Effector CD4-positive, alpha-beta T cell (primary cell): ENCODE data around the gene GGN.
"Not testable (repeated sequence)": the region's sequence is repeated elsewhere in the genome, so short reads cannot be mapped to it uniquely, and the experiment has no call there.

Experiments used
- DNase-seq: peaks from one replicate; pipeline ENCODE4 v3.0.0-alpha.2; 2020

GGN gene

GRCh38 chr19:38411041-38411712 lies 23.3 kb upstream of the GGN start:
- DNase-seq: no peak

DNA sequence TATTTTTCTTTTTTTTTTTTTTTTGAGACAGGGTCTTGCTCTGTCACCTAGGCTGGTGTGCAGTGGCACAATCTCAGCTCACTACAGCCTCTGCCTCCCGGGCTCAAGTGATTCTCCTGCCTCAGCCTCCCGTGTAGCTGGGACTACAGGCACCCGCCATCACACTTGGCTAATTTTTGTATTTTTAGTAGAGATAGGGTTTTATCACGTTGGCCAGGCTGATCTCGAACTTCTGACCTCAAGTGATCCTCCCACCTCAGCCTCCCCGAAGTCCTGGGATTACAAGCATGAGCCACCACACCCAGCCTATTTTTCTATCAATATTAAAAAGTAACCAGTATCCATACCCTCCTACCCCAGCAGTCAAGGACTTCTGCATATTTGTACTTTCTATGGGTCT lies 22.6 kb upstream of the GGN start:
- not testable (repeated sequence) for DNase-seq

GRCh38 chr19:38409631-38410133 lies 21.8 kb upstream of the GGN start:
- DNase-seq: no peak

- DNase-seq: no peak
These were observed 17.4 kb upstream of the GGN start for GRCh38 chr19:38405276-38405675.

DNA sequence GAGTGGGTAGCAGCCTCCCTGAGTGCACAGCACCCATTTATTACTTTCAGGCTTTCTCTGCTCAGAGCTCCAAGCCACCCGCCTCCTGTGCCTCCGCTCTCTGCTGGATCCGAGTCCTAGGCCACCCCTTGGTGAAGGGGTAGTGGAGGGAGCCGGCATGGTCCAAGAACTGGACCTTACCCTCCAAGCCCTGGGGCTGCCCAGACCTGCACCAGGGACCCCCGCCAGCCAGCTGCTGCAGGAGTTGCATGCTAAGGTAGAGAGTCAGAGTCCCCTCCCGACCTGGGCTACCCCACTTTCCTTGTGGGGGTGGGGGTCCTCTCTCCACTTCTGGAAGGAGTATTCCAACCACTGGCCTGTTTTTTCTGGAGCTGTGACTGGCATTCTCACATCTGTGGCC lies 17.0 kb upstream of the GGN start:
- no peak for DNase-seq

DNA sequence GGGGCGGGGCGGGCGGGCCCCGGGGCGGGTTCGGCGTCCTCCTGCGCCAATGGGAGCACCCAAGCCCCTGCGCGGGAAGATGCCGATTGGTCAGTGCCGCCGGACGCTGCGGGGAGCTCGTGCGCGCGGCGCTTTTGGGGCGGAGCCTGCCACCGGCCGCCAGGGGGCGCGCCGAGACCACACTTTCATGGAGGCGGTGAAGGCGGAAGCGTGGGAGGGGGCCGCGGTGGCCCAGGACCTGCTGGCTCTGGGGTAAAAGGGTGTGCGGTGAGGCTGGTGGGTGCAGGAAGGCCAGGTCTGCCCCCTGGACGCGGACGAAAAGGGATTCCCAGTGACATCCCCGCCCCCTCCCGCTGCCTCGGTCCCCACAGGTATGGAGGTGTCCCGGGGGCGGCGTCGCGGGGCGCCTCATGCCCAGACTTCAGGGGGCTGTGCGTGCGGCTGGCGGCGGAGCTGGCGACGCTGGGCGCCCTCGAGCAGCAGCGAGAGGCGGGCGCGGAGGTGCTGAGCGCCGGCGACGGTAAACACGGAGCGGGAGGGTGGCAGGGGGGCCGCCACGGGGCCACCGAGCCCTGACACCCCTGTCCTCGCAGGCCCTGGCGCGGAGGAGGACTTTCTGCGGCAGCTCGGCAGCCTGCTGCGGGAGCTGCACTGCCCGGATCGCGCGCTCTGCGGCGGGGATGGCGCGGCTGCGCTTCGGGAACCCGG lies 15.3 kb upstream of the GGN start, which contains the start of gene FAM98C:
FAM98C (plus strand) TSS at position 127 of the 708 bp plus-strand sequence; CDS start at position 188, 61 bp downstream.
- peak; percentile 96 for DNase-seq

DNA sequence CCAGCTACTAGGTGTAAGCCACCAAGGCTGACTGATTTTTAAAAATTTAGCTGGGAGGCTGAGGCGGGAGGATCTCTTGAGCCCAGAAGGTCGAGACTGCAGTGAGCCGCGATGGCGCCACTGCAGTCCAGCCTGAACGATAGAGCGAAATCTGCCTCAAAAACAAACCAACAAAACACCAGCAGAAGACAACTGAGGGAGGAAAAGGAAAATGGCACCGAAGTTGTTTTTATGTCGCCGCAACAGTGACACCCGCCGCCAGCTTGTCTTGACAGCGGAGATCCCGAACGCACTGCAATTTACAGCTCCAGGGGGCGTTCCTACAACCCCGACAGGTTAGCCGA lies 14.8 kb upstream of the GGN start:
- DNase-seq: no peak

DNA sequence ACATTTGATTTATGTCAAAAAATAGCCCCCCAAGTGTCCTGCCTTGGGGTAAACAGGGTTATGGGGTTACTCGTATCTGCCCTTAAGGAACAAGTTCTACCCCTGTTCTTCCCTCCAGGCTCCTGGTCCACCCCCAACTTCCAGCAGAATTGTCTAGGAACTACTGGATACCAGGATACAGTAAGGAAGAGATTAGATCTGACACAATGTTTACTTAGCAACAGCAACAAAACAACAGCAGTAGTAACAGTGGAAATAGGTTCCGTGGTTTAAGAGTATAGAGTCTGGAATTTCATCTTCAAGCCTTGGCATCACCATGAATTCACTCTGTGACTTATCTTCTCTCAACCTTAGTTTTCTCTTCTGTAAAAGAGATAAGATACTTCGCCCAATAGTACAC lies 13.3 kb upstream of the GGN start:
- no peak for DNase-seq

GRCh38 chr19:38400361-38400760 lies 12.5 kb upstream of the GGN start:
- DNase-seq: no peak

DNA sequence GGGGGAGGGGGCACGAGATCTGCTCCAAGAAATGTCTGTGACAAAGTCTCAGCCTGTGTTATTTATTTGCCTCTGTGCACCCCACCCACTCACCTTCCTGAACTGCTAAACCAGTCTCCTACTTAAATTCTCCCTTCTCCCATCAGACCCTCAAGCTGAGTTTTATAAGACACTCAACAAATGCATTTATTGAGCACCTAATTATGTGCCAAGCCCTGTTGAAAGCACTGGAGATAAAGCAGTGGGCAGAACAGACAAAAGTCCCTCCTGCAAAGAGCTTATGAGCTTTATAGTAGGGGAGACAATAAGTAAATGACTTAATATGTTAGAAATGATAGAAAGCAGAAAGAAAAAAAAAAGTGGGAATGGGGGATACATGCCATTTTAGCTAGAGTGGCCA lies 11.7 kb upstream of the GGN start:
- no peak for DNase-seq

DNA sequence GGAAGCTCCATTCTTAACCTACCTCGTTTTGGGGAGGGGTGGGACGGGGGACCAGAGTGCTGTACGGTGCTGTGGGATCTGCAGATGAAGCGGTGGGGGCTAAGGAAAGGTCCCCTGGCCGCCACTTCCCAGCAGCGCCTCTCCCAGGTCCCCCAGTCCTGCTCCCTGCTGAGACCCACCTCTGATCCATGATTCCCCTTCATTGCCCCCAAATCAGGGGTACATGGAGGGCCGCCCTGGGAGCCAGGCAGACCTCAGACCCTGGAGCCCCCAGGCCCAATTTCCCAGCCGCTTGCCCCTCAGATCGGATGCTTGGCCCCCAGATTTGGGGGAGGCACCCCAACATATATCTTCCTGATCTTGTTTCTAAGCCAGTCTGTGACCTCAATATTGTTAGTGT lies 11.2 kb upstream of the GGN start:
- no peak for DNase-seq

DNA sequence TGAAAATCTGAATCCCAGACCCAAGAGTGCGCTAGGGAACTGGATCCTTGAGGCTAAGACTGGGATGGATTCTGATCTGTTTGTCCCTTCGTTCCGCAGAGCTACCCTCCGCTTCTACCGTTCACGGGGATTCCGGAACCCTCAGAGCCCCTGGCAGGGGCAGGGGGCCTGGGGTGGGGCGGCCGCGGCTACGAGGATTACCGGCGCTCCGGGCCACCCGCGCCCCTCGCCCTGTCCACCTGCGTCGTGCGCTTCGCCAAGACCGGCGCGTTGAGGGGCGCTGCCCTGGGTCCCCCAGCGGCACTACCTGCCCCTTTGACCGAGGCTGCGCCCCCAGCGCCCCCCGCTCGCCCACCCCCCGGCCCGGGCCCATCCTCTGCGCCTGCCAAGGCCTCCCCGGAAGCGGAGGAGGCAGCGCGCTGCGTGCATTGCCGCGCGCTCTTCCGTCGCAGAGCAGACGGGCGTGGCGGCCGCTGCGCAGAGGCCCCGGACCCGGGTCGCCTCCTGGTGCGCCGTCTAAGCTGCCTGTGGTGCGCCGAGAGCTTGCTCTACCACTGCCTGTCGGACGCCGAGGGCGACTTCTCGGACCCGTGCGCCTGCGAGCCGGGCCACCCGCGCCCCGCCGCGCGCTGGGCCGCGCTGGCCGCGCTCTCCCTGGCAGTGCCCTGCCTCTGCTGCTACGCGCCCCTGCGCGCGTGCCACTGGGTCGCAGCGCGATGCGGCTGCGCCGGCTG lies 7.7 kb upstream of the GGN start:
- no peak for DNase-seq

DNA sequence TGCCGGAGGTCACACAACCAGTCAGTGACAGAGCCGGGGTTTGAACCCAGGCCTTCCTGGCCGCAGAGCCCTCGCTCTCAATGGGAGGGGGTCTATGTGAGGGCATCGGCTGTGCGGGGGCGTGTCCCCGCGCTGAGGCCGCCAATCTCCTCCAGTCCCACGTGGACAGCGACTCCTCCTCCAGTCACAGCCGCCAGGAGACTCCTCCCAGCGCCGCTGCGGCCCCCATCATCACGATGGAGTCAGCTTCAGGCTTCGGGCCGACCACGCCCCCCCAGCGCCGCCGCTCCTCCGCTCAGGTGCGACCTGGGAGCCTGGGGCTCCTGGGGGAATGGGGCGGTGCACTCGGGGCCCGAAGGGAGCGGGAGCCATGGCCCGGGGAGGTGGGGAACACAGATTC lies 6.7 kb upstream of the GGN start:
- peak; percentile 44 for DNase-seq

- no peak for DNase-seq
These were observed 5.0 kb upstream of the GGN start for GRCh38 chr19:38392707-38393308.

DNA sequence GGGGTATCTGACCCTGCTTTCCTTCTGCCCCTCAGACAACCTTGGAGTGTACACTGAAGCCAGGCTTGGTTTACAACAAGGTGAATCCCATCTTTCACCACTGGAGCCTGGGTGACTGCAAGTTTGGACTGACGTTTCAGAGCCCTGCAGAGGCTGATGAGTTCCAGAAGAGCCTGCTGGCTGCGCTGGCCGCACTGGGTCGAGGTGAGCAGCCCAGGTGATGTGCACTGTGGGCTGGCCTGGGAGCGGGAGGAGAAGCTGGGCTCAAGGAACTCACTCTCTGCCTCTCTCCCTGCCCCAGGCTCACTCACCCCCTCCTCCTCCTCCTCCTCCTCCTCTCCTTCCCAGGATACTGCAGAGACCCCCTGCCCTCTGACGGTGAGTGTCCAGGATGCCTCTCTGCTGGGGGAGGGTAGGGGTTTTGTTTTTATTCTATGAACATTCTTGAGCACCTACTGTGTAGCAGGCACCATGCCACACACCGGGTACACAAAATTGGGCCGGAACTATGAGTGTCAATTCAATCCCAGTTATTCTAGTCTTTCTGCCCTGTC lies 4.2 kb upstream of the GGN start:
- no peak for DNase-seq

GRCh38 chr19:38389957-38390924 lies 2.4 kb upstream of the GGN start:
- DNase-seq: no peak

DNA sequence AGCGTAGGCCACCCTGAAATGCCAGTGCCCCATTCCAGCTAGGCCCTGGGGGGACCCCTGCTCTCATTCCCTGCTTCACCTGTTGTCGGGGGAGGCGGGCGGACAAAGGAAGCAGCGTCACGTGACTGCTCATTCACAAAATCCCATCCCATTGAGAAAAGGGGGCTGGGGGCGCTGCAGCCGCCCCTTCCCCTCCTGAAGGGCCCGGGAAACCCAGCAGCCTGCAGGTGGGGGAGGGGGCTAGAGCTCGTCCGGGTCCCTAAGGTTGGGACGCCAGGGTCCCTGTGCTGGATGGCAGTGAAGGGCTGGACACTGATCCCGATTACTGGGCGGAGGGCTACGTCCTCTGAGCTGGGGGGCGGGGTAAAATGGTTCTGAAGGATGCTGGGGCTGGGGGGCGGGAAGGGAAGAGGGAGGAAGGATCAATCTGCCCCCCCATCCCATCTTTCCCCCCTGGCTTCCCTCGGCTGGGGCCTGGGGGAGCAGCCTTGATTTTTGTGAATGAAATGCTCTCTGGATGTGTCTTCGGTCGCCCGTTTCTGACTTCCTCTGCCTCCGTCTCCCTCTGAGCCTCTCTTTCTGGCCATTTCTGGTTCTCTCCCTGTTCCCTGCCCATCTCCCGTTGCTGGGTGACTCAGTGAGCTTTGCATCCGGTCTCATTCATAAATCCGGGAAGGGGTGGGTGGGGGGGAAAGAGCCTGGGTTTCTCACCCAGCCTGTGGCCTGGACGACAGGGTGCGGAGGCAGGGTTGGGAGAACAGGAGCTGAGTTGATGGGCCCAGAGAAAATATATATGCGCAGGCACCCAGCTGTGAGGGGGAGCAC lies 1.5 kb upstream of the GGN start:
- DNase-seq: no peak

- no peak for DNase-seq
These were observed 691 bp upstream of the GGN start, which contains the start of gene SPRED3 for GRCh38 chr19:38388349-38389100. Gene SPRED3, plus strand, starts transcription at chr19:38388697. Its CDS starts 1,606 bp downstream, at chr19:38390303.

GRCh38 chr19:38386971-38387549 lies 774 bp downstream of the GGN start:
- no peak for DNase-seq
